Stimulated activated CD4-positive, alpha-beta T cell treated with anti-CD3 and anti-CD28 coated beads, Interleukin-4, amount 100 ng/mL, for 1 hour (primary cell): ENCODE measurements around the gene RINT1.
A peak's percentile ranks its signal among the peaks of the same experiment; 100 is the strongest.
"Not testable (repeated sequence)": the region's sequence is repeated elsewhere in the genome, so short reads cannot be mapped to it uniquely, and the experiment has no call there.

Experiments
- DNase-seq: peaks from one replicate; pipeline ENCODE4 v3.0.0-alpha.2; 2020

RINT1 gene

DNA sequence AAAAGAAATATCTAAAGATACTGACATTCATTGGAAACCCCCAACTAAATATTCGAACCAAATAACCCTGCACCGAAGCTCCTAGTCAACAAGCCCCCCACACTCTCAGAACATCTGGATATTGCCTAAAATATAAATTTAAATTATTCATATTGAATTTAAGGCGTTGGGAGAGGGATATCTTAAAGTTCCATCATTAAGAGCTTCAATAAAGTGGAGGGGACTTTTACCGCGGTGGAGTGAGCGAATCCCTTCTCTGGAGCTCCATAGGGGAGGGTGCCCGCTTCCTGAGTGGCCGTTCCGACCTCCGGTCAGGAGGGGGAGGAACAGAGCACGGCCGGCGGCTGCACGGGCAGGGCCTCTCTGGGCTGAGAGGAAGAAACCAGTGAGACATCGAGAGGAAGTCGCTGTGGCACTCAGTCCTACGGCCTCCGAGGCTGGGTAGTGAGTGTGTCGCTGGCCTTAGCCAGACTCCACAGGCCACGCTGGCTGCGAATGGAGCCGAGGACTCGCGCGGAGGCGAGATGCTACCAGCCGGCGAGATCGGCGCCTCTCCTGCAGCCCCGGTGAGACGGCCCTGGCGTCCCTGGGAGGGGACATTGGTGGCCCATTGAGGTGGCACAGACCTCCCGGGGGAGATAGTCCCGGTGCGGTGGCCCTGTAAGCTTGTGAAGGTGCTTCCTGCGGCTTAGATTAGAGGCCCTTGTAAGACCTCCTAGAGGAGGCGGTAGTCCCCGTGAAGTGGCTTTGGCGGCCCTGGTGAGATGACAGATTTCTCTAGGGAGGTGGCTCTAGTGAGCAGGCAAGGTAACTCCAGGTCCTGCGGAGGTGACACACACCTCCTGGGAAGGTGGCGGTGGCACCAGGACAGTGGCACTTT lies at the start of gene RINT1:
RINT1 (plus strand) TSS at position 410 of the 880 bp plus-strand sequence; CDS start at position 525, 115 bp downstream.
- peak; percentile 88 for DNase-seq

DNA sequence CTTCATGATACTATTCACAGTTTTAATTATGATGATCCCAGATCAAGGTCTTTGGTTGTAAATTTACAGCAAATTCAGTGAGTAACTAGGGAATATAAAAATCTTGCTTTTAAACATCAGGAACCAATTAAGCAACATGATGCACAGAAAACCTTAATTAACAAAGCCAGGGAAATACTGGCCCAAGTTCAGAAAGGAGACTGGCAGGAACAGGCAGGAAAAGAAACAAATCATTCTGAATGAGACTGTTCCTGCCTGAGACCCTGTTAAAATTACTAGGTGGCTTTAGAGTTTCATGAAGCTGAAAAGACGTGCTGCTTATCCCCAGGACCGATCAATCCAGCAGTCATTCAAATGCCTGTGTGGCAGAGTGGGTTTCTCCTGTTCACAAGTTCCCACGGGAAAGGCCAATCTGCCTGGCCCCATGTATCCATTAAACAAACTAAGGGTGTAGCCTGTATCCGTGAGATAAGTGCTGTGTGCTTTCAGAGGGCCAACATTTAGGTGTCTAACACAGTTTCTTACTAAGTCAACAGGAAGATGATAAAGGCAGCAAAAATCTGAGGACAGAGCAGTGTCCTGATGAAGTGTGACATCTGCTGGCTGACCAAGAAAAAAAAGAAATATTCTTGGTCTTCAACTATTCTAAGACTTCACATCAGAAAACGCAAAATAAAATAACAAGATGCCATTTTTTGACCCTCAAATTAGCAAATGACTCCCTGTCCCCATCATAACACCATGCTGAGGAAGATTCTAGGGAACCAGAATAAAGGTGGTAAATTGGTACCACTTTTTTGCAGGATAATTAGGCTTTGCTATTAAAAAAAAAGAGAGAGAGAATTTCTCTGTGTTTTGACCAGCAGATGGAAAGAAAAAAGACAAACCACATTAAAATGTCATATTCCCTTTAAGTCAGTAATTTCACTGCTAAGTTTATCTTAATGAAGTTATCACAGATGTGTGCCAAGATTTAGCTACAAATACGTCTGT lies 44.1 kb upstream of the RINT1 start:
- no peak for DNase-seq

DNA sequence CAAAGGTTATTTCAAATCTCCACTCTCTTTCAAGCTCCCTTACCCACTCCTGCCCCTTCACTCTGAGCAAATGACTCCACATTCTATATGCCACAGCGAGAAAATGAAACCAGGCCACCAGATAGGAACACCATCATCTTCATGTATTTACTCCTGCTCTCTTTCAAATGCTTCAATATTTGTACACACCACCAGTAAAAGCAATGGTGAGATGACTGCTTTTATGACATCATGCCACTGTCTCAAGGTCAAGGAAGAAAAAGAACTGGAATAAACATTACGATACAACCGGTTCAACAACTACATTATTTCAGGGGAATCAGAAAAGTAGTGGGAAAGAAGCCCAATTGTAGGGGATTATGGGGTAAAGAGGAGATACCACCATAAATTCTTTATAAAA lies 42.6 kb upstream of the RINT1 start:
- no peak for DNase-seq

DNA sequence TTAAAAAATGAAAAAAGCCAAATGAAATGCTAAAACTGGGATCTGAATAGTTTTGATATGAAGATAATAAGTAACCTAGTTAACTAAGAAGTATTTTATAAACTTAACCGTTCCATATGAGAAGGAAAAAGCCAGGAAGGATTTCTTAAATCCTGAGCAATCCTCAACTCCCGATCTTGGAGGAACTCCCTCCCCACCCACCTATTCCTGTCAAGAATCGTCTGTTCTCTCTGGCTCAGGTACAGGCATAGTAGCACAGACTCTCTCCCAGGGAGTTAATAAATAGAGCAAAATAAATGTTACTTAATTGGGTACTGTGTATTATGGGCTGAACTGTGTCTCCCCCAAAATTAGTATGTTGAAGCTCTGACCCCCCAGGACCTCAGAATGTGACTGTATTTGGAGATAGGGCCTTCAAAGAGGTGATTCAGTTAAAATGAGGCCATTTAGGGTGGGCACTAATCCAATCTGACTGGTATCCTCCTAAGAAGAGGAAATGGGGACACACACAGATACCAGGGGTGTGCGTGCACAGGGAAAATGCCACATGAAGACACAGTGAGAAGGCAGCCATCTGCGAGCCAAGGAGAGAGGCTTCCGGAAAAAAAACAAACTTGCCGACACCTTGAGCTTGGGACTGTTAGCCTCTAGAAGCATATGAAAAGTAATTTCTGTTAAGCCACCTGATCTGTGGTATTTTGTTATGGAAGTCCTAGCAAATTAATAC lies 38.6 kb upstream of the RINT1 start:
- DNase-seq = no peak

DNA sequence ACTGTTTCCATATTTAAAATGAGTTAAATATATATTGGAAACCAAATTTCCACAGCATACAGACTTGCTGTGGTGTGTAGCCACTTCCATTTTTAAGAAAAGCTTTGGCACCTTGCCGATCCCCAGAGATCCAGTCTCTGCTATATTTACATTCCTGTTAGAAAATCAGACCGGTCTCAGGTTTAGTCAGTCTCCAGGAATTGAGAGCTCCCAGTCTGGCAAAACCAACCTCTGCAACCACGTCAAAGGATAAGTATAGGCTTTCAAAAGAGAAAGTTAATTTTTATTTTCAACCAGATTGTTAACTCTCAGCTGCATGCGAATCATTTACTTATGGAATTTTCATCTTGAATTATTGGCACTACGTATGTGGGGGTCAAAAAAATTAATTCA lies 38.1 kb upstream of the RINT1 start:
- no peak for DNase-seq

DNA sequence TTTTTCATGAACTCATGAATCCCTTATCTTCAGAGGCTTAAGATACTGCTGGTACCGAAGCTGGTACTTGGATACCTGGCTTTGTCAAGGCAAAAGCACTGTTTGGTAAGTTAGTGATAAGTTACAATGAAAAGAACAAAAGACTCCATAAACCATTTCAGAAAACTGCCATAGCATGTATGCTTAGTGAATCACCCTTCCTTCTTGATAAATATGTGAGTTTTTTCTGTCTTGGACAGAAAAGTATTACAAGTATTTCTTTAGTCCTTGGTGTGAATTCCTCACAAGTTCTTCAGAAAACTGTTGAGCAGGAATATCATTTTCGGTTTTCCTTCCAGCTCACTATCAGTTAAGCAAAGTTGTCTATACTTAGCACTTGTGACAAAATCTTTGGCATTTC lies 35.5 kb upstream of the RINT1 start:
- DNase-seq = no peak

DNA sequence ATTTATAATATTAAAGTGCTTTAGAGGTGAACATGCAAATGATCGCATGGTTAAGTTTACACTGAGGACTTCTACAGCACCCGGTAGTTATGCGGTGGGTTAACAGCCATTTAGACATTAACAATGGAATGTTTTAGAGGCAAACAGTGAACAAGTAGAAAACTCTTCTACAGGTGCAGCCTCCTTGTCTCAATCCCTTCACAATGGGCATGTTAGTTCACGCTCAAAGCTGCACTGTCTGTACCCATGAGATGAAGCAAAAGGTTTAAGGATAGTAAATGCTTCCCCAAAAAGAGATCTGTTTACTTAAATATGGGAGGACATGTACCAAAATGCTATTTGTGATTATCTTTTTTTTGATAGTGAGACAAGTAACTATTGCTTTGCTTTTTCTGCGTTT lies 35.0 kb upstream of the RINT1 start:
- DNase-seq = no peak

DNA sequence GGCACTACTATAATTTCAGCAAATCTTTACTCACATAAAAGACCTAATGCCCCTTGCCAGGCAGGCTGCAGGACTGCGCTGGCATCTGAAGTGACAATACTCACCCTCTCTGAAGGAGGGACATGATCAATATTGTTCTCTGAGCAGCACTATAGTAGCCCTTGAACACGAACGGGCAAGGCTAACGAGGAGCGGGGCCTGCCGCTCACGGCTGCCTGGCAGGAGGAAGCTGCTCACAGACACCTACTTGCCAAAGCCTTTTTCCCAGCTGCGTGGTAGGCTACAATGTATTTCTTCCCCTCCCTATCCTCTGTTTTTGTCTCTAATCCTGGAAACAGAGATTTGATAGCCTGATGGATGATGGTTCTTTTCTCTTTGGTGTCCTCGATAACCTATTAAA lies 29.8 kb upstream of the RINT1 start:
- DNase-seq = no peak

DNA sequence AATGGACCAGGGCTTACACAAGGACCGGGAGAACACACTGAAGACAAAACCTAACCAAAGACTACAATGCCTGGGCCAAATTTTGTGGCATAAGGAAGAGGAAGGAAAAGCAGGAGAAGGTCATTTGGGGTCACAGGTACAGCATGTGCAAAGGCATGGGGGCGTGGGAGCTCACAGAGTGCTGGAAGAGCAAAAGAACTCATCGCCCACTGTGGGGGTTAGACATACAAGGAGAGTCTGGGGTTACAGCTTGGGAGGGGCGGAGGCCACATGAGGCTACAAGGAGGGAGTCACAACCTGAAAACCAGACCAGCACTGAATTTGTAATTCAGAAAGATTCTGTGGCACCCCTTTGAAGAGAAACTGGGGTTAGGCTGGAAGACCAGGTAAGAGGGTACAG lies 19.6 kb upstream of the RINT1 start:
- DNase-seq = no peak

DNA sequence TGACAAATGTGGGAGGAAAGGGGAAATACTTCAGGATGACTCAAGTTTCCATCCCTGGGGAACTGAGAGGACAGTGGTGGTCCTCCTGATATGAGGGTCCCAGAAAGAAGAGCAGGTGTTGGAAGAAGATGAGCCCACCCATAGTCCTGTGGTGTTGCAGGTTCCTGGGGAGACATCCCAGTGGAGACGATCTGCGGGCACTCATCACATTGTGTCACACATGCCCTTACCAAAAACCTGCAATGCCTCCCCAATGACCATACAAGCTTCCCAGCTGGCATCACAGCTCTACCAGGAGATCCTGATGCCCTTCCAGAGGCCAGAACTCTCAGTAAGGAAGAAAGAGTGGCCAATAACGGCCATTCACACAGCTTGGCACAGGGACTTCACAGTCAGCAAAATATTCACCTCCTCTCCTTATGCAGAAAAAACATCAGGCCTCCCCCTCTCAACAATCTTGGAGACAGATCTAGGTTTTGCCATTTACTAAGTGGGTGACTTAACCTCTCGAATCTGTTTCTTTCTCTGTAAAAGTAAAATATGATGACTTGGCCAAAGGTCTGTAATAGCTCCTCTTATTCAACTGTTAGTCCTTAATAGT lies 19.0 kb upstream of the RINT1 start:
- DNase-seq = no peak

DNA sequence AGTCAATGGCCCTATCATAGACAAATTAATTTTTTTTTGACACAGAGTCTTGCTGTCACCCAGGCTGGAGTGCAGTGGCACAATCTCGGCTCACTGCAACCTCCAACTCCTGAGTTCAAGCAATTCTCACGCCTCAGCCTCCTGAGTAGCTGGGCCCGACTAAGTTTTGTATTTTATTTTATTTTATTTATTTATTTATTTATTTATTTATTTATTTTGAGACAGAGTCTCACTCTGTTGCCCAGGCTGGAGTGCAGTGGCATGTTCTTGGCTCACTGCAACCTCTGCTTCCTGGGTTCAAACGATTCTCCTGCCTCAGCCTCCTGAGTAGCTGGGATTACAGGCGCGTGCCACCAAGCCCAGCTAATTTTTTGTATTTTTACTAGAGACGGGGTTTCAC lies 16.4 kb upstream of the RINT1 start:
- DNase-seq = not testable (repeated sequence)

DNA sequence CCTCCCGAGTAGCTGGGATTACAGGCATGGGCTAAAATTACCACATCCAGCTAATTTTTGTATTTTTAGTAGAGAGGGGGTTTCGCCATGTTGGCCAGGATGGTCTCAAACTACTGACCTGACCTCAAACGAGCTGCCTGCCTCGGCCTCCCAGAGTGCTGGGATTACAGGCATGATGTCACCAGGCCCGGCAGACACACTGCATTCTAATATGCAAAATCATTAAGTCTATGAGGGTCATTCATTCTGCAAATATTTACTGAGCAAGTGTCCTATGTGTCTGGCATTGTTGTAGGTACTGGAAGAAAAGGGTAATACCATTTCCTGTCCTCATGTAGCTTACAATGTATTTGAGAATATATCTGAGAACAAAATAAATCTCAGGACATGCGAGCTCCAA lies 12.6 kb upstream of the RINT1 start:
- no peak for DNase-seq

DNA sequence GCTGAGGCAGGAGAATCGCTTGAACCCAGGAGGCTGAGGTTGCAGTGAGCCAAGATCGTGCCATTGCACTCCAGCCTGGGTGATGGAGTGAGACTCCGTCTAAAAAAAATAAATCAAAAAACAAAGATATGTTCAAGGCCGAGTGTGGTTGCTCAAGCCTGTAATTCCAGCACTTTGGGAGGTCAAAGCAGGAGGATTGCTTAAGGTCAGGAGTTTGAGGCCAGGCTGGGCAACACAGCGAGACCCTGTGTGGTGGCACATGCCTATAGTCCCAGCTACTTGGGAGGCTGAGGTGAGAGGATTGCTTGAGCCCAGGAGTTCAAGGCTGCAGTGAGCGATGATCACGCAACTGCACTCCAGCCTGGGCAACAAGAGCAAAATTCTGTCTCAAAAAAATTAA lies 11.4 kb upstream of the RINT1 start:
- not testable (repeated sequence) for DNase-seq

DNA sequence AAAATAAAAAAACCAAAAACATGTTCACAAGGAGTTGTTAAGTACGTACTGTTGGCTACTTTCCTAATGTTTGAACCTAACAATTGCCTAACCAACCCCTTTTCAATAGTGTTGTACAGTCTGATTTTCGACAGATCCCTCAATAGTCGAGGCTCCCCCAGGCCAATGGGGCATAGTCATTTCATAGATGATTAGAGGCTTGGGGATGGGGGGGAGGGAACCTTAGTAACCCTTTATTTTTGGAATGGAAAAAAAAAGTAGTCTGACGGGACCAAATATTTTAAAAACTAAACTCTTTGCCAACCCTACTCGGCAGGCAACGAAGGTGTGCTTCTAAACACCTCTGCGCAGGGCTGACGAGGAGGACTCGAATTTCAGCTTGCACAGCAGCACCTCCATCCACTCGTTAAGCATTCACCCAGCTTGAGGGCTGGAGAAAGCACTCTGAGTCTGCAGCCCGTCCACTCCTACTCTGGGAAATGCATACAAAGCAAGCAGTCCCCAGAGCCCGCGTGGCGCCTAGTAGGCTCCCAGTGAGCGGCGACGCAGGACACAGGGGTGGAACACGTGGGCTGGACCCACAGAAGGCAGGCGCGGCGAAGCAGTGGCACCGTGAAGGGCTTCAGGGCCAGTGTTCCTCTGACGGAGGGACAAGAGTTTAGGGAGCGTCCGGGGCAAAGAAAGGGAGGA lies 10.8 kb upstream of the RINT1 start:
- peak; percentile 55 for DNase-seq

DNA sequence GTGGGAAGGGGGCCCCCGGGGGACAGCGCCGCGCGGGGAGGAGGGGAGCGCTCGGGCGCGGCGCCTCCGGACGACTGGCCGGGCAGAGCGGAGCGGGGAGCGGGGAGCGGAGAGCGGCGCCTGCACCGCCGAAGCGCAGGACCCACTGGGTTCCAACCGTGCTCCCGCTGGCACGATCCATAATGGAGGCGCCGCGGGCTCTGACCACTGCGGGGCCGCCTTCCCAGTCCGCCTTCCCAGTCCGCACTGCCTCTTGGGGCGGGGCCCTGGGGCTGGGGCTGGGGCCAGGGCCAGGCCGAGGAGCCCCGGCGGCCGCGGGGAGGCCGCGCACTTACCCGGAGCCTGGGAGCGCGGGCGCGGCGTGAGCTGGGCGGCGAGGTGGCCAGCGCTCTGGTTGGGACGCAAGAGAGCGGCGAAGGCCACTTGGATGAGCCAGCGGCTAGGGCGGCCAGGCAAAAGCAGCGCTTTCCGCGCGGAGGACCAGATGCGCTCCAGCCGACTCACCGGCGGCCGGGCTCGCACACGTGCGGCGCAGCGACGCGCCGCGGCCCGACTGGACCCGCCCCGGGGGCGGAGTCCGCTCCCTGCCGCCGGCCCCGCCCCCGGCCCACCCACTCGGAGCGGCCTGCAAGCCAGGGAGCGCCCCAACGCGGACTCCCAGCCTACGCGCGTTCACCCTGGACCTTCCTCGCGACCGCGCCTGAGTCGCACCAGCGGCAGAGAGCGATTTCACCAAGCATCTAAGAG lies 10.1 kb upstream of the RINT1 start, which contains the start of gene PUS7:
PUS7 (minus strand) TSS at position 555 of the 747 bp plus-strand sequence. CDS start 13,759 bp downstream, outside the sequence.
- peak; percentile 82 for DNase-seq

DNA sequence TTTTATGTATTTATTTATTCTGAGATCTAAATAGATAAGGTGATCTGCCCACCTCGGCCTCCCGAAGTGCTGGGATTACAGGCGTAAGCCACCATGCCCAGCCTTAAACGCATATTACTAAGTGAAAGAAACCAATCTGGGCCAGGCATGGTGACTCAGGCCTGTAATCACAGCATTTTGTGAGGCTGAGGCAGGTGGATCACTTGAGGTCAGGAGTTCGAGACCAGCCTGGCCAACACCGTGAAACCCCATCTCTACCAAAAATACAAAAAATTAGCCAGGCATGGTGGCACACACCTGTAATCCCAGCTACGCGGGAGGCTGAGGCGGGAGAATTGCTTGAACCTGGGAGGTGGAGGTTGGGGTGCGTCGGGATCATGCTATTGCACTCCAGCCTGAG lies 7.6 kb upstream of the RINT1 start:
- DNase-seq = not testable (repeated sequence)

DNA sequence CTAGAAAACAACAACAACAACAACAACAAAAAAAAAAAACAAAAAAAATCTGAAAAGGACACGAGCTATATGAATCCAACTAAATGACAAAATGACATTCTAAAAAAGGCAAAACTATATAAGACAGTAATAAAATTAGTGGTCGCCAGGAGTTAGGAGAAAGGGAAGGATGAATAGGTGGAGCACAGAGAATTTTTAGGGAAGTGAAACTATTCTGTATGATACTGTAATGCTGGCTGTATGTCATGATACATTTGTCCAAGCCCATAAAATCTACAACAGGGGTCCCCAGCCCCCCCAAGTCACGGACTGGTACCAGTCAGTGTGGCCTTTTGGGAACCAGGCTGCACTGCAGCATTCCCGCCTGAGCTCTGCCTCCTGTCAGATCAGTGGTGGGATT lies 7.2 kb upstream of the RINT1 start:
- DNase-seq = no peak

DNA sequence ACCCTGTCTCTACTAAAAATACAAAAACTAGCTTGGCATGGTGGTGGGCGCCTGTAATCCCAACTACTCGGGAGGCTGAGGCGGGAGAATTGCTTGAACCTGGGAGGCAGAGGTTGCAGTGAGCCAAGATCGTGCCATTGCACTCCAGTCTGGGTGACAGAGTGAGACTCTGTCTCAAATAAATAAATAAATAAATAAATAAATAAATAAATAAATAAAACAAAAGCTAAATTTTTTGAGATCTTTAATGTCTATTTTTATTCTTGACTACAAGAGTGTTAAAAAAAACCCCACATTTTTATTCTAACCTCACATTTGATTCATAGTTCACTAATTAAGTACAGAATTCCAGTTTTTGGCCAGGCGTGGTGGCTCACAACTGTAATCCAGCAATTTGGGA lies 4.3 kb upstream of the RINT1 start:
- DNase-seq = not testable (repeated sequence)

DNA sequence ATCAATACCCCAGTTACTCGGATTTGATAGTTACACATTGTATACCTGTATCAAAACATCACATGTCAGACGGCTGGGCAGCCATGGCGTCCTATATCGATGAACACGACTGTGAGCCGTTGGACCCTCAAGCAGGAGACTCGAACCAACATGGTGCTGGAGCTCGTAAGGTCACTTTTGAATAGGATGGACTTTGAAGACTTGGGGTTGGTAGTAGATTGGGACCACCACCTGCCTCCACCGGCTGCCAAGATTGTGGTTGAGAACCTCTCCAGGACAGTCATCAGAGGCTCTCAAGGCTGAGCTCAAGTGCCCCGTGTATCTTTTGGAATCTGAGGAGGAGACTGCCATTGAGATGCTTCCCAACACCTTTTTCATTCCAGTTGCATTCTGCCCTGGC lies 1.9 kb upstream of the RINT1 start:
- no peak for DNase-seq

DNA sequence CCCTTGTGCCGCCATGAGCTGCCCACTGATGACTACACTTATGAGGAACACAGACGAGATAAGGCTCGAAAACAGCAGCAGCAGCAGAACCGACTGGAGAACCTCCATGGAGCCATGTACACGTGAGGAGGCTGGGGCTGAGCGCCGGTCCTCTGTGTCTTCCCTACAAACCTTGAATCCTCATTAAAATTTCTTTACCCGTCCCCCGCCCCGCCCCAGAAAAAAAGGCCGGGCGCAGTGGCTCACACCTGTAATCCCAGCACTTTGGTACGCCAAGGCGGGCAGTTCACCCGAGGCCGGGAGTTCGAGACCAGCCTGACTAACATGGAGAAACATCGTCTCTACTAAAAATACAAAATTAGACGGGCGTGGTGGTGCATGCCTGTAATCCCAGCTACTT lies 1.5 kb upstream of the RINT1 start:
- no peak for DNase-seq
